Immature natural killer cell (primary cell): ENCODE results near the gene CCR6. TPM values are rescaled to one million over a fixed set of nuclear protein-coding genes. Genes with fewer than 3 reads are reported as not detected.
A peak's percentile ranks its signal among the peaks of the same experiment; 100 is the strongest.

Experiments
- DNase-seq, 3 donors: peaks; one replicate each; pipeline ENCODE4 v3.0.0; 2022; ENCODE audit warnings: mixed read lengths in 1 of 3
- H3K27ac Mint-ChIP-seq, 6 donors: one replicate each; pipeline ENCODE4 v1.8.0; 2020; ENCODE audit warnings: mixed read lengths in 6 of 6, mild to moderate bottlenecking in 5 of 6, inconsistent platforms in 4 of 6, moderate library complexity in 3 of 6
- H3K27me3 Mint-ChIP-seq, 3 donors: one replicate each; pipeline ENCODE4 v1.8.0; 2020 to 2021; ENCODE audit warnings: low read depth in 3 of 3, mild to moderate bottlenecking in 3 of 3, mixed read lengths in 3 of 3, moderate library complexity in 3 of 3, inconsistent platforms in 1 of 3
- H3K36me3 Mint-ChIP-seq, 3 donors: one replicate each; pipeline ENCODE4 v1.8.0; 2020; ENCODE audit warnings: mixed read lengths in 3 of 3, inconsistent platforms in 2 of 3, mild to moderate bottlenecking in 2 of 3
- H3K4me1 Mint-ChIP-seq, 2 donors: one replicate each; pipeline ENCODE4 v1.8.0; 2020; ENCODE audit warnings: inconsistent platforms in 2 of 2, mild to moderate bottlenecking in 2 of 2, mixed read lengths in 2 of 2, moderate library complexity in 1 of 2
- H3K4me3 Mint-ChIP-seq, 5 donors: one replicate each; pipeline ENCODE4 v1.8.0; 2020; ENCODE audit warnings: mild to moderate bottlenecking in 5 of 5, mixed read lengths in 5 of 5, inconsistent platforms in 3 of 5, moderate library complexity in 3 of 5
- H3K9me3 Mint-ChIP-seq, 6 donors: one replicate each; pipeline ENCODE4 v1.8.0; 2020; ENCODE audit warnings: mild to moderate bottlenecking in 6 of 6, mixed read lengths in 6 of 6, inconsistent platforms in 4 of 6, moderate library complexity in 3 of 6
- polyA plus RNA-seq, 3 donors: library from polyadenylated mRNA; unstranded; fragments of 300-500 nt; fragmentation: Illumina TruSeq; gene quantifications; one replicate each; pipeline ENCODE4 v1.2.3, GENCODE V29; 2021

CCR6 gene
- polyA plus RNA-seq, 3 donors from 2014 or later, result 0.79 to 2.3 (median 1.8) TPM

DNA sequence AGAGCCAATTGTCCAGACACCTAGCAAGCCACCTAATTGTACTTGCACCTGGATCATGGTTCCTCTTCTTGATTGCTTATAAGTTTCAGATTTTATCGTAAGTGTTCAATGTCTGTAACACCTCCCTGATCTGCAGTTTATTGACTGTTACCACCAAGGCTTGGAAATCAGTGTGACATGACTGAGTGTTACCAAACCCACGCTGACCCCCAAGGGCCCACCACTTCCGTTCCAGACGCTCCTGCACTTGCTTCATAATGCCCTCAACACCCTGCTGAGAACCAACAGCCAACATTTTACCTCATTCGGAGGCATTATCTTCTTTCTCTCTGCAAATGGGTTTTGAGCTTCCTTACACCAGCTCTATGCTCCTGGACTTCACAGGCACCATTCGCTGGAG lies 6.3 kb downstream of the CCR6 start:
- Mint-ChIP-seq H3K27me3 (peaks cover 2 to 8% (median 3%) of the 10 kb centered on the region in 3 donors), H3K4me3 (peak overlapping the region in 3 of 5 donors; percentile 26 to 61 (median 33)), H3K4me1 (peaks cover 34 to 44% of the 10 kb centered on the region in 2 donors), H3K9me3 (no peaks in the 10 kb centered on the region), H3K27ac (peak overlapping the region in 2 of 6 donors; percentile 50 to 71), H3K36me3 (peaks cover 0 to 8% (median 0%) of the 10 kb centered on the region in 3 donors)
- DNase-seq, result no peak

DNA sequence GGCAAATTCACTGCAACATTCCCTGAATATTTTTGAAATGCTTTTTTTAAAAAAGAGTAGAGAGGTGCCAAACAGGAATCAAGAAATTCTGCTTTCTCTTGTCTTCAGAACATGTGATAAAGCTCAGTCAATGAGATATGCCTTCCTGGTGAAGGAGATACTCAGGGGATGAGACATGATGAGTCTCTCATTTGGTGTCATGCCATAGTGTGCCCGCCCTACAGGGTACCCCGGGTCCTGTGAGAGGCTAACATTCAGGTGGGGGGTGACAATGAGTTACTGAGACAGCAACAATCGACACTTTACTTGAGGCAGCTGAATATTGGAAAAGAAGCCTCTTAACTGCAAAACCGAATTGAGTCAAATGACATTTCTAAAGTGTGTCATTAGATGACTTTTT lies 6.7 kb downstream of the CCR6 start:
- Mint-ChIP-seq H3K9me3 (no peaks in the 10 kb centered on the region), H3K27me3 (peaks cover 3 to 8% (median 5%) of the 10 kb centered on the region in 3 donors), H3K36me3 (peaks cover 0 to 8% (median 0%) of the 10 kb centered on the region in 3 donors), H3K4me1 (peaks cover 34 to 40% of the 10 kb centered on the region in 2 donors), H3K27ac (peak overlapping the region in 3 of 6 donors; percentile 50 to 82 (median 77)), H3K4me3 (peak overlapping the region in 4 of 5 donors; percentile 26 to 70 (median 47))
- no peak for DNase-seq

DNA sequence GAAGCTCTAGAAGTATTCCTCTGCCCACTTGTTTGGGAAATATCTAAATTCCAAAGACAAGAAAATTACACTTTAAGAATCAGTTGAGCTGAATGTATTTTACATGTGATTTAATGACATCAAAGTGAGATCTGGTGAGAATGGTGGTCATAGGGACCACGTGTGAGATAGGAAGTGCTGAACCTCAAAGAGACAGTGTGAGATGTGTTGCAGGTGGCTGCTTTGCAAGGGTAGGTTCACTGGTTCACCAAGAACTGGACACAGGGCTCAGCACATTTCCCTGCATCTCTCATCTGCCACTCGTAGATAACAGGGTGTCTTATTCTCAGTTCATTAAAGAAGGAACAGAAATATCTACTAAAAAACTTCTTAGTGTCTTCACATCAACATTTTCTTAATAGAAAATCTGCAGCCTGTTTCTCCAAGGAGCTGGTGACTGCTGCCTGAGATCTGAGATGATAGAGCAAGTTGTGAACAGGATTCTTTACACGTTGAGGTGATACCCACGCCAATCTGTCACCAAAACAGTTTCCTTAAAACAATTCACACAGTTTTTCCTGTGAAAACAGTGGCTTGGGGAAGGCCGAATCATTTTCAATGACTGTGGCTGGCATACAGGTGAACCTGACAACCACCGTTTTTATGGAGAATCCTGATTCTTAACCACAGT lies 7.2 kb downstream of the CCR6 start:
- H3K27ac Mint-ChIP-seq, result peak overlapping the region; percentile 19 to 82 (median 62)
- DNase-seq, result peak; percentile 62 to 72 (median 67)
- H3K36me3 Mint-ChIP-seq, result peaks cover 0 to 8% (median 0%) of the 10 kb centered on the region in 3 donors
- H3K4me1 Mint-ChIP-seq, result peaks cover 34 to 38% of the 10 kb centered on the region in 2 donors
- H3K9me3 Mint-ChIP-seq, result no peaks in the 10 kb centered on the region
- peak overlapping the region; percentile 1 to 70 (median 49) for H3K4me3 Mint-ChIP-seq
- peaks cover 3 to 8% (median 8%) of the 10 kb centered on the region in 3 donors for H3K27me3 Mint-ChIP-seq

DNA sequence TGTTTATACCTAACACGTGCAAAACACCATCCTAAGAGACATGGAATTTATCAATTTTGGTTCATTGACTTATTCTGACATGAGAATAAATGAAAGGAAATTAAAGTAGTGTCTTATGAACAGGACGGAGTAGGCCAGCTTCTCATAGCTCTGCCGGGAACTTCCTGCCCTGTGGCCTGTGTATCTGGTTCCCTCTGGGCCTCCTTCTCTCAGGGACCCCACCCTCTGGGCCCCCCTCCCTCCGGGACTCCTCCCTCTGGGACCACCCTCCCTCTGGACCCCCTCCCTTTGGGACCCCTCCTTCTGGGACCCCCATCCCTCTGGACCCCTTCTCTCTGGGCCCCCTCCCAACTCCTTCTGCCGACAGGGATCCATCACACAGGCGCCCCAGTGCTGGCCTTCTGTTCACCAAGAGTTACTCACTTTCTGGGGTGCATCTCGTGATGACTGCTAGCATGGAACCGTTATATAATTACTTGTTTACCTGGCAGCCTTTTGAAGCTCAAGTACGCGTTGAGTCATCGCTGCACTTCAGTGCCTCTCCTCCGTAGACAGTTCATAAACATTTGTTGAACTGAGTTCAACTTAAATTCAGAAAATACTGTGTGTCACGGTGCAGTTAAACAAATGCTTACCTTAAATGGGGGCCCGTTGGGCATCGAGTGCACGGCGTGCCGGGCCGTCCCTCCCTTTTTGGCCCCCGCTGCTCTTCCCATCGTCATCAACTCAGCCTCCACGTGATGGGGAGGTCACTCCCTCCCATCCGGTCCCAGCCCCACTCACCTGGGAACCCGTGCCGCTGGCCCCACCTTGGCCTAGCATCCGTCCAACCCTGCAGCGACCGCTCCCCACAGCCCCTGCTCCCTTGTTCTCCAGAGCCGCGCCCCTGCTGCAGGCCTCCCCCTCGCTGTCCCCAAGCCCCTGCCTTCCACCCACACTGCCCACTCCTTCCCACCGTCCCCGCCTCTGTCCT lies 8.1 kb downstream of the CCR6 start:
- Mint-ChIP-seq H3K27ac (peak overlapping the region; percentile 19 to 82 (median 62)), H3K36me3 (peaks cover 0 to 9% (median 0%) of the 10 kb centered on the region in 3 donors), H3K9me3 (no peaks in the 10 kb centered on the region), H3K4me3 (peak overlapping the region in 3 of 5 donors; percentile 10 to 66 (median 33)), H3K4me1 (peaks cover 34 to 38% of the 10 kb centered on the region in 2 donors), H3K27me3 (peaks cover 3 to 10% (median 8%) of the 10 kb centered on the region in 3 donors)
- DNase-seq, result no peak

DNA sequence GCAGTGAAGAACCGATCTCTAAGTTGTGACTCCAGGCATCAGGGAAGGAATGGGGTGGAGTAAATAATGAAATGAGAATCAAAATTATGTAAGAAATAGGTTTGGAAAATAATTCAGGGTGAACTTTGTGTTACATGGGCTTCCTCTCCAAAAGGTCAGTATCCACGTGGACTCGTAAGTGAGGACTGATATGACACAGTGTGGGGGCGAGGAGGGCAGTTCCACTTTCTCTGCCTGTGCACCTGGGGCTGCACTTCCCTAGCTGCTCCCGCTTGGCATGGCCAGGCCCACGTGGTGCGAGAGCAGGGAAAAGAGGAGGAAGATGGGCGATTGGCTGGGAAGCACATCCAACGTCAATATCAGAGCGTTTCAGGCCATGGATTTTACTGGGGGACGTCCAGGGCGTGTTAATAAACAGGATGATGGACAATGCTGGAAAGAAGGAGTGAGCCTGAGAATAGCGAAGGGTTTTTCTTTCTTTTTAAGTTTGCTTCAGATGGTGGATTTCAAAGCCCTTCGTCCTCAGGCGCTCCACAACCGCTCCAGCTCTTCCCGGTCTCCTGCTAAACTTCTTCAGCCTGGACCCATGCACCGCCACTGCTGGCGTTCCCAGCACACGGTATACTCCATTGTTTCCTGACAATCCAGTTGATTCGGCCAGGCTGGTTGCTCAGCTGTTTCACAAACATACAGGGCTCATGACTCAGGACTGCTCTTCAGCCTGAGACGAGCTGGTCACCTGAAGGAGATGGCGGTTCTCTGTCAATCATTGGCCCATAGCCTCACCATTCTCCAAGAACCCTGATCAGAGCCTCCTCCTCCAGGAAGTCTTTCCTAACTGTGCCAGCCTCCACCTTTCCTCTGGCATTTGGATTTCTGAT lies 11.8 kb downstream of the CCR6 start:
- no peak overlapping the region for H3K4me3 Mint-ChIP-seq
- peaks cover 5 to 12% (median 10%) of the 10 kb centered on the region in 3 donors for H3K27me3 Mint-ChIP-seq
- peaks cover 28 to 40% of the 10 kb centered on the region in 2 donors for H3K4me1 Mint-ChIP-seq
- peaks cover 0 to 12% (median 3%) of the 10 kb centered on the region in 3 donors for H3K36me3 Mint-ChIP-seq
- no peak overlapping the region for H3K27ac Mint-ChIP-seq
- H3K9me3 Mint-ChIP-seq, result no peaks in the 10 kb centered on the region
- DNase-seq, result no peak

DNA sequence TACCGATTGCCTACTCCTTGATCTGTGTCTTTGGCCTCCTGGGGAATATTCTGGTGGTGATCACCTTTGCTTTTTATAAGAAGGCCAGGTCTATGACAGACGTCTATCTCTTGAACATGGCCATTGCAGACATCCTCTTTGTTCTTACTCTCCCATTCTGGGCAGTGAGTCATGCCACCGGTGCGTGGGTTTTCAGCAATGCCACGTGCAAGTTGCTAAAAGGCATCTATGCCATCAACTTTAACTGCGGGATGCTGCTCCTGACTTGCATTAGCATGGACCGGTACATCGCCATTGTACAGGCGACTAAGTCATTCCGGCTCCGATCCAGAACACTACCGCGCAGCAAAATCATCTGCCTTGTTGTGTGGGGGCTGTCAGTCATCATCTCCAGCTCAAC lies 13.5 kb downstream of the CCR6 start:
- Mint-ChIP-seq H3K4me1 (peaks cover 24 to 40% of the 10 kb centered on the region in 2 donors), H3K9me3 (no peaks in the 10 kb centered on the region), H3K27me3 (peaks cover 5 to 11% (median 8%) of the 10 kb centered on the region in 3 donors), H3K4me3 (no peak overlapping the region), H3K36me3 (peaks cover 0 to 12% (median 3%) of the 10 kb centered on the region in 3 donors), H3K27ac (no peak overlapping the region)
- no peak for DNase-seq

DNA sequence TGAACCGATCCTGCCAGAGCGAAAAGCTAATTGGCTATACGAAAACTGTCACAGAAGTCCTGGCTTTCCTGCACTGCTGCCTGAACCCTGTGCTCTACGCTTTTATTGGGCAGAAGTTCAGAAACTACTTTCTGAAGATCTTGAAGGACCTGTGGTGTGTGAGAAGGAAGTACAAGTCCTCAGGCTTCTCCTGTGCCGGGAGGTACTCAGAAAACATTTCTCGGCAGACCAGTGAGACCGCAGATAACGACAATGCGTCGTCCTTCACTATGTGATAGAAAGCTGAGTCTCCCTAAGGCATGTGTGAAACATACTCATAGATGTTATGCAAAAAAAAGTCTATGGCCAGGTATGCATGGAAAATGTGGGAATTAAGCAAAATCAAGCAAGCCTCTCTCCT lies 14.2 kb downstream of the CCR6 start:
- H3K4me1 Mint-ChIP-seq, result peaks cover 18 to 34% of the 10 kb centered on the region in 2 donors
- DNase-seq, result no peak
- no peak overlapping the region for H3K4me3 Mint-ChIP-seq
- H3K36me3 Mint-ChIP-seq, result peaks cover 0 to 12% (median 3%) of the 10 kb centered on the region in 3 donors
- peaks cover 5 to 16% (median 8%) of the 10 kb centered on the region in 3 donors for H3K27me3 Mint-ChIP-seq
- no peak overlapping the region for H3K27ac Mint-ChIP-seq
- no peaks in the 10 kb centered on the region for H3K9me3 Mint-ChIP-seq

DNA sequence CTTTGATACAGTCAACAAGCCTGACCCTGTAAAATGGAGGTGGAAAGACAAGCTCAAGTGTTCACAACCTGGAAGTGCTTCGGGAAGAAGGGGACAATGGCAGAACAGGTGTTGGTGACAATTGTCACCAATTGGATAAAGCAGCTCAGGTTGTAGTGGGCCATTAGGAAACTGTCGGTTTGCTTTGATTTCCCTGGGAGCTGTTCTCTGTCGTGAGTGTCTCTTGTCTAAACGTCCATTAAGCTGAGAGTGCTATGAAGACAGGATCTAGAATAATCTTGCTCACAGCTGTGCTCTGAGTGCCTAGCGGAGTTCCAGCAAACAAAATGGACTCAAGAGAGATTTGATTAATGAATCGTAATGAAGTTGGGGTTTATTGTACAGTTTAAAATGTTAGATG lies 15.0 kb downstream of the CCR6 start:
- Mint-ChIP-seq H3K36me3 (peaks cover 0 to 12% (median 3%) of the 10 kb centered on the region in 3 donors), H3K4me1 (peaks cover 15 to 32% of the 10 kb centered on the region in 2 donors), H3K4me3 (no peak overlapping the region), H3K27ac (no peak overlapping the region), H3K27me3 (peaks cover 5 to 17% (median 7%) of the 10 kb centered on the region in 3 donors), H3K9me3 (no peaks in the 10 kb centered on the region)
- no peak for DNase-seq

DNA sequence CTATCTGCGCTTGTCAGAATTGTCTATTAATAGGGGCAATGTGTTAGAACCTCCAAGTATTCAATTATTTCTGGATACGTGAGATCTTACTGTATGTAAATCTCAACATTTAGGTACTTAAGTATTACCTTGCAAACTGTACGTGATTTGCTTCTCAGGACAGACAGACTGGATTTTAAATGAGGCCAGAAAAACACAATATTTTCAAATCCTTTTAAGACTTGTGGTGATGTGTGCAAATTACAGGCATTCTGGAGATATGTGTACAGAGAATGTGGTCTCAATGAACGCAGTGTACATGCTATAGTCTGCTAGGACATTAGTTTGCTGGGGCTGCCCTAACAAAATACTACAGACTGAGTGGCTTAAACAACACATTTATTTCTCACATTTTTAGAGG lies 16.9 kb downstream of the CCR6 start:
- Mint-ChIP-seq H3K9me3 (no peaks in the 10 kb centered on the region), H3K4me1 (peaks cover 15 to 32% of the 10 kb centered on the region in 2 donors), H3K4me3 (peak overlapping the region in 1 of 5 donors; percentile 29), H3K27me3 (peaks cover 5 to 16% (median 11%) of the 10 kb centered on the region in 3 donors), H3K27ac (peak overlapping the region in 3 of 6 donors; percentile 8 to 57 (median 49)), H3K36me3 (peaks cover 0 to 12% (median 3%) of the 10 kb centered on the region in 3 donors)
- DNase-seq, result peak in 2 of 3 donors; percentile 12 to 22

DNA sequence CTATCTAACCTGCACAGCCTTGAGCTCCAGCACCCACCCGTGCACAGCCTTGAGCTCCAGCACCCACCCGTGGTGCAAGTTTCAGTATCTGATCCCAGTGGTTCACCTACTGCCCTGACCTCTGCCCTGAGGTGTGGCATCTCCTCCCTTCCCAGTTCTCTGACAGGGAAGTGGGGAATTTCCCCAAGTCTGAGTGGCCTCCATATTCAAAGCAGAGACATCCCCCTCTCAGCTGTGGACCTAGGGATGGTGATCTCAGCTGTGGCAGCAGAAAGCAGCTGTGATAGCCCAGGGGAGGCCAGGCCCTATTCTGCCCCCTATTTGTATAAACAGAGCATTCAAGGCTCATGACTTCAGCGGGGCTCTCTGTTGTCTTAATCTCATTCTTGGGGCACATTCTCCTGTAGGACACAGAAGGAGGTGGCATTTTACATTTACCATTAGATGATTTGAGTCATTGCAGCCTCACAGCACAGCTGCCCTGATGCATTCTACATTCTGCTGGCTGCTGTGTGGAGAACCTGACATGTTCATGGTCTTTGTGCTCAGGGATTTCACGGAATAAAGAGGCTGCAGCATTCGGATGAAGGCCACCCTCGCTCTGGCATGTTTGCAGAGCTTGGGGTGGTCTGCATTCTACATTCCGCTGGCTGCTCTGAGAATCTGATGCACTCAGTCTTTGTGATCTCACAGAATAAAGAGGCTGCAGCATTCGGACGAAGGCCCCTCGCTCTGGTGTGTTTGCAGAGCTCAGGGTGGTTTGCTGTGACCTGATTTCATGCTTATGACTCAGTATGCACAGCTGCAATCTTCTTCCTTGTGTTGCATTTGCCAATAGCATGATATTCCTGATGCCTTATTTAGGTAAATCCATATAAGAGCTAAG lies 17.9 kb downstream of the CCR6 start:
- H3K27ac Mint-ChIP-seq, result no peak overlapping the region
- no peak for DNase-seq
- no peaks in the 10 kb centered on the region for H3K9me3 Mint-ChIP-seq
- H3K4me1 Mint-ChIP-seq, result peaks cover 15 to 32% of the 10 kb centered on the region in 2 donors
- peaks cover 0 to 12% (median 3%) of the 10 kb centered on the region in 3 donors for H3K36me3 Mint-ChIP-seq
- H3K27me3 Mint-ChIP-seq, result peaks cover 5 to 11% (median 11%) of the 10 kb centered on the region in 3 donors
- H3K4me3 Mint-ChIP-seq, result peak overlapping the region in 3 of 5 donors; percentile 12 to 38 (median 22)

DNA sequence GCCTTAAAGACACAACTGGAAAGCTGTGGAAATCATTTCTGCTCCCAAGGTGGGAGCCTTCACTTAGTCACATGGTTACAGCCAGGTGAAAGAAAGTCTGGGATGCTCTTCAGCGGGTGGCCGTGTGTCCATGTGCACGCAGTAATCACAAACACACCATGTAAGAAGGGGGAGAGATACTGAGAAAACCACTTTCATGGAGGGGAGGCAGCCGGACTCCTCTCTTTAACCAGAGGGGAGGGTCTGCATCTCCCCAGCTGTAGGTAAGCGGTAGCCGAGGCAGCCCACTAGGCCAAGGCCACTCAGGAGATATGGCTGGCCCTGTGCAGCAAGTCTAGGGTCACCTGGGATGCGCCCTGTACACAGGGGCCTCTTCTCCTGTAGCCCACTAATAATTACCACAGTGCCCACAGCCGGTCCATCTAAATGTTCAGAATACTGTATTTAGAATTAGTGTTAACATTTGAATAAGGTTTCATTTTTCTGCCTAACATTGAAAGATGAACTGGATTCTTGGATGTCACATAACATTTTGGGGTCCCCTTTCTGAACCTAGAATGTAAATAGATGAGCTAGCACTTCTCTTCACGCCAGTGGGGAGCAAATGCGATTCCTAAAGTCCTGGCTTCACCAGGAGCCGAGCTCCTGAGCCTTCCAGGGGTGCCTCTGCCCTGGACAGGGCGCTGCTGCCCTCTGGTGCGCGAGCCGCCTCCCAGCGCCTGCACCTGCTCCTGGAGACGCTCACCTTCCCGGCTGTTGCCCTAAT lies 19.0 kb downstream of the CCR6 start:
- peaks cover 5 to 13% (median 11%) of the 10 kb centered on the region in 3 donors for H3K27me3 Mint-ChIP-seq
- H3K4me1 Mint-ChIP-seq, result peaks cover 16 to 29% of the 10 kb centered on the region in 2 donors
- no peak overlapping the region for H3K27ac Mint-ChIP-seq
- no peak overlapping the region for H3K4me3 Mint-ChIP-seq
- peaks cover 0 to 6% (median 3%) of the 10 kb centered on the region in 3 donors for H3K36me3 Mint-ChIP-seq
- DNase-seq, result peak in 2 of 3 donors; percentile 15 to 35
- no peaks in the 10 kb centered on the region for H3K9me3 Mint-ChIP-seq
